Stimulated activated CD8-positive, alpha-beta memory T cell treated with anti-CD3 and anti-CD28 coated beads, Interleukin-15, amount 100 ng/mL, for 4 hours (primary cell): ENCODE measurements around the gene NENF.

Source experiments
- DNase-seq, 2 donors: peaks; one replicate each; pipeline ENCODE4 v3.0.0-alpha.2; 2020; ENCODE audit warnings: low read depth in 2 of 2

Gene NENF

GRCh38 chr1:212431644-212432043, 1.1 kb upstream of the NENF start:
- no peak for DNase-seq

DNA sequence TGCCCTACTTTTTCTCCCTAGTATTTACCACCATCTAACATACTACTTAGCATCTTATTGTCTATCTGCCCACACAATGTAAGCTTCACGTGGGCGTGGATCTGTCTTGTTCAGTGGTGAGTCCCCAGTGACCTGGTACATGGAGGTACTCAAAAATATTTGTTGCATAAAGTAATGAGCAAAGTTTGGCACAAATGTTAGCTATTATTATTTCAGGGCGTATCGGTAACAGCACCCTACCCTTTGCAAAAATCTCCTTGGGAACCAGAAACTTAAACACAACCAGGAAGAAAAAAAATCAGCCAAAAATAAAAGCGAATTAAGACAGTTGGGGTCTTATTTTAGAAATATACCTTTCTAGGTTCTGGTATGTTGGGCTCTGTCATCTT, 454 bp upstream of the NENF start:
- no peak for DNase-seq

- DNase-seq = no peak
Measured at GRCh38 chr1:212433577-212434462, 1.1 kb downstream of the NENF start.

DNA sequence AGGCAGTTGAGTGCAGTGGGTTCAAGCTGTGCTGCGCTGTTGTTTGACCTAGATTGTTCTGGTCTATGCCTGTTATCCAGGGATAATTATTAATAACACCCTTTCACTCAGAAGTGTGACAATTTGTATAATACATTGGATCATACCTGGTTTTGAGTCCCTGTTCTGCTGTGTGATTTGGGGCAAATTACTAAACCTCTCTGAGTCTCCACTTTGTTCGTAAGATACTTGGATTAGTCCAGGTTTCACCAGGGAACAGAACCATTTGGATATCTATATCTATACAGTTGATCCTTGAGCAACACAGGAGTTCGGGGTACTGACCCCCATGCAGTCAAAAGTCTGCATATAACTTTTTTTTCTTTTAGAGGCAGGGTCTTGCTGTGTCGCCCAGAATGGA, 2.3 kb downstream of the NENF start:
- DNase-seq = no peak

DNA sequence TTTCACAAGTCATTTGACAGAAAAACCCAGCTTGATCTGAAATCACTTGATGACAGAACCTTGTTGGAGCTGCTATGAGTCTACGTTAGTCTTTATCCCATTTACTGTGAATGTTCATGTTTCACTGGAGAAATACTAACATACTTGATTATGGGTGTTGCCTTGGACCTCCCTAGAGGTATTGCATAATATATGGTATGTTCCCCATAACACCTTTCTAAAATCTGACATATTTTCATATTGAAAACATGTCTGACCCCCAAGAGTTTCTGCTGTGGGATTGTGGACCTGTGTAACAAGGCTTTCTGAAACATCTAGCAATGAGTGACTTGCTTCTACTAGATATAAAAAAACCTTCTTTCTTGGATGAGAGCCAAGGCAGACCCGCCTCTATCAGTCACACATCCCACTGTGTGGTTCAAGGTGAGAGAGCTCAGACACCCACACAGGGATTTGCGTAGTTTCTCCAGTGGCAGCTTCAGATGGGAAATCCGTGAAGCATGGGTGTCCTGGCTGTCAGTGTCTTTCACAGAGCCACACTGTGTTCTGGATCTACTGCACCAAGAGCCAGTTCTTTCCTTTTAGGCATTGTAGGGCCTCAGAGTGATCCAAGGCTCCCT, 4.6 kb downstream of the NENF start:
- no peak for DNase-seq

- DNase-seq = no peak
Measured at GRCh38 chr1:212438831-212439237, 6.1 kb downstream of the NENF start.

DNA sequence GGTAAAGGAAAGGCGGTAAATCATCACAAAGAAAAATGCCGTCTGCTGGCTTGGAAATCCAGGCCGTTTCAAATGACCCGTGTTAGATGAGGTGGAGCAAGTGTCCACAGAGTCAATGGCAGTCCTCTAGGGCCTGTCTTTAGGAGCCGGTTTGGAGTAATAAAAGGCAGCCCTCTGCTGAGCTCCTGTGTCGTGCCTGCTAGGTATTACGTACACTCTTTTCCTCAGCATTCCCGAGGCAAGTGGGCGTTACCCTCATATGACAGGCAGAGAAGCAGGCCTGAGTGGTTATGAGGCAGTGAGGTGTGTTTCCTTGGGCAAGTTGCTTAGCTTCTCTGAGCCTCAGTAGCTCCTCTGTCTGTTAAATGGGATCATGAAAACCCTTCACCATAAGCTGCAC, 7.7 kb downstream of the NENF start:
- DNase-seq = no peak

- no peak for DNase-seq
Measured at GRCh38 chr1:212442408-212442807, 9.7 kb downstream of the NENF start.

DNA sequence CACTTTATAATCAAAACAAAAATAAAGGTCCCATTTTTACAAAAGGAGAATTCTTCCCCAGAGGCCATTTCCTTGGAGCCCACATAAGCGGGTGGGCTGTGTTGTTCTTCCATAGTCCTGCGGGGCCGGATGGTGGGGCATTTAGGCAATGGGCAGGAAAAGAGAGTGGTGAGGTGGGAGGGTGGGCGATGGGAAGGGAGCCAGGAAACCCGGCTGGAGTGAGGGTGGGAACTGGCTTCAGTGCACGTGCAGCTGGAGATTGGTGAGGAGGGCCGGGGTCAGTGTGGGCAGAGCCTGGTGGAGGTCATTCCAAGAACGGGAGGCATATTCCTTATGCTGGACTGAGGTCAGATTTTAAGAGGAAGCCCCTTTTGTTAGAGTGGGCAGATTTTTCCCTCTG, 13.6 kb downstream of the NENF start:
- DNase-seq = no peak

DNA sequence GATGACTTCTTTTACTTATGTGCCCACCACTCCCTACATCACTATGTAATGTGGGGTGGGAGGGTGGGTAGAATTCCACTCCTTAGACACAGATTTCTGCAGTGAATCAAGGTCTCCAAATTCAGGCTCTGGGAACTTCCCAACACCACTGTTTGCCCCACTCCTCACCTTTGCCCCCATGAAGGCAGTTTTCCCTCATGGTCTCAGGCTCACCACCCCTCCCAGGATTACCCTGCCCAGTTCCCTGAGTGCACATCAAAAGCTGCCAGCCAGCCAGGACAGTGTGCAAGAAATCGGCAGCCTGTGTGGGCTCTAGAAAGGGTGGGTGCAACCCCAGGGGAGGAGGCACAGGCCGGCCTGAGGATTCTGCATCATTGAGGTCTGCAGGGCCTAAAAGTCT, 14.8 kb downstream of the NENF start:
- DNase-seq = no peak

DNA sequence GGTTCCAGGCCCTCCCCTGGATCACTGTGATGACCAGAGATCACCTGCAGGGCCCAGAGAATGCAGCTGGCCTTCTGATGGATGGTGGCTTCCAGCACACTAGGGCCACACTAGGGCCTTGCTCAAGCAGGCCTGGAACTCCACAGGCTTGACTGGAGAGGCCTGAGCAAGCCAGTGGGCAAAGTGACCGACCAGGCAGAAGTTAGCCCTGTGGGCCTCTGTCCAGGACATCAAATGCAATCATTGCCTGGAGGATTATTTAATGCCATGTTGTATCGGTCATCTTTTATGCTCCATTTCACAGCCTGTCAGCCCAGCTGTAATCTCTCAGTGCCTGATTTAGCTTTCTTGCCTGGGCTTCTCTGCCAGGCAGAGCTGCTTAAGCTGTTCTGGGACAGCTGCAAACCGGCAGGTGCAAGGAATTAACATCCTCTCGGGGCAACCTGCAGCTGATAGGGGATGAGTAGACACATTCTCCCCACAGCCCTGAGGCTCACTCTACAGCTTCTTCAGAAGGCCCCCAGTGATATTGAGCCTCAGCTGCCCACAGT, 17.7 kb downstream of the NENF start:
- DNase-seq = no peak

GRCh38 chr1:212451416-212452322, 18.9 kb downstream of the NENF start:
- no peak for DNase-seq

DNA sequence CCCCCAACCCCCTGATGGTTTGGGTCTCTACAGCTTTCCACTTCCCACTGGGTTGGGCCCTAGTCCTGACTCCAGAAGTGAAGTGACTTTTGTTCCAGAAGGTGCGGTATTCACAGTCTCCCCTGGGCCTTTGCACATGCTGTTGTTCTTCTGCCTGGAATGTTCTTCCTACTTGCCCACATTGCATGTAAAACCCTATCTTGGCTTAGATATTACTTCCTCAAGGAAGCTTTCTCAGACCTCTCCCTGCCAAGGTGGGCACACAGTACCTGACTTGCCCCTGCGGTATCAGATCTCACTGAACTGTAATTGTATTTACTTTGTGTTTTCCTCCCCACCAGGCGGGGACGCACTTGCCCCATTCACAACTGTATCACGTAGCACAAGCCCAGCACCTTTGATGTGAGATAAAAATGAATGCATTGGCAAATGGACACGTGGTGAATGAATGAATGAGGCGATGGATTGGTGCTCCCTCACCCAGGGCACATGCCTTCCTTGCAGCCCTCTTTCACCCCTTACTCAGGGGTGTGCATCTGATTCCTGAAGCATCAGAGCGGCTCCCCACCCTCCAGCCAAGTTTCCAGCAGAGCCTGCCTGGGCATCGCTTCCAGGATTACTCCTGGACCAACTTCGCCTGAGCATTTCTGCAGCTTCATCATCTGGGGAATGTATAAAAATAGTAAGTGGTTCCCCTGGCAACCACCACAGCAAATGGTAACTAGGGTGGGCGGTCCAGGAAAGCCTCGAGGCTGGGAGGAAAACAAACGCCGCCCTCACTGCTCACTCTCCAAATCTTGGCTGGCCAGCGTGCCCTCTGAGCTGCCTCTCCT, 19.8 kb downstream of the NENF start:
- no peak for DNase-seq

GRCh38 chr1:212453156-212453857, 20.6 kb downstream of the NENF start:
- DNase-seq = no peak

DNA sequence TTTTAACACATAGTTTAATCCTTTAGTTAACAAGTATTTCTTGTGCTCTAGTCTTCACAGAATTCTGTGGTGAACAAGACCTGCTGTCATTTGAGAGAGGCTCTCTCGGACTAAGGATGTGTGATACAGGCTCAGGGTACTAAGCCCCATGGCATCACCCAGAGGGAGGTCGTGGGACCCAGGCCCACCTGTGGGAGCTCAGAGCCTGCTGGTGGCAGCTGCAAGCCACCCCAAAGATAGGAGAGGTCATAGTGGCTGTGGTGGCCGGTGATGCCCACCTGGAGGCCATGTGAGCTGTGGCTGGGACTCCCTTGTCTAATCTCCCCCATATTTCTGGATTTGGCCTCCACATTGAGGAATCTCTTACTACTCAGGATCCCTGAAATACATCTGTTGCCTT, 22.0 kb downstream of the NENF start:
- DNase-seq = no peak

- no peak for DNase-seq
Measured at GRCh38 chr1:212455401-212455800, 22.7 kb downstream of the NENF start.

DNA sequence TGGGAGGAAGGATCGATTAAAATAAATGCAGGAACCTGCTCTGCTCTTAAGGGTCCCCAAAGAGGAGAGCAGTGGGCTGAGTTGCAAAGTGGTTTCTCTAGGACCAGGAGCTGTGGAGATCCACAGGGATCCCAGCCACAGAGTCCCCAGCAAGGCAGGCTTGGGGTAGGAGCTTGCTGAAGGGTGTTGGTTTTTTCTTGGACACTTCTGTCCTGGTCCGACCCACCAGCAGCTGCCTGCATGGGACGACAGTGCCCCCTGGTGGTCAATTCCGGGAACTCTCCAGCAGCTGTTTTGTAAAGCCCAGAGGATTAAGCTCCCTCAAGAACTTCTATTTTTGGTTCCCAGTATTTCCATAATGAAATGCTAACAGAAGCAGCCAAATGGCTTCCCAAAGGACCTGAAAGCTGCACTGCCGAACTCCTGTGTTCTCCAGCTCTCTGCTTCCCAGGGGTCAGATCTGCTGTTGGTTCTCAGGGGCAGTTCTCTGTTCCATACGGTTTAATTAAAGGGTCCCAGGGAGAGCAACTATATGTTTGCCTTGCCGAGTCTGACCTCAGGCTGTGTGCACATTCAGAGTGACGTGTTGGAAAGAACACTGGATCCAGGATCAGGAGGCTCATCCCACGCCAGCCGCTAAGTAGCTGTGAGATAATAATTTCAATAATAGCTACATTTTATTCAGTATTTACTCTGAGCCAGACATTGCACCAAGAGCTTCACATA, 23.2 kb downstream of the NENF start:
- peak; percentile 40 to 62 for DNase-seq

- peak in 1 of 2 donors; percentile 31 for DNase-seq
Measured at GRCh38 chr1:212457740-212458338, 25.1 kb downstream of the NENF start.

DNA sequence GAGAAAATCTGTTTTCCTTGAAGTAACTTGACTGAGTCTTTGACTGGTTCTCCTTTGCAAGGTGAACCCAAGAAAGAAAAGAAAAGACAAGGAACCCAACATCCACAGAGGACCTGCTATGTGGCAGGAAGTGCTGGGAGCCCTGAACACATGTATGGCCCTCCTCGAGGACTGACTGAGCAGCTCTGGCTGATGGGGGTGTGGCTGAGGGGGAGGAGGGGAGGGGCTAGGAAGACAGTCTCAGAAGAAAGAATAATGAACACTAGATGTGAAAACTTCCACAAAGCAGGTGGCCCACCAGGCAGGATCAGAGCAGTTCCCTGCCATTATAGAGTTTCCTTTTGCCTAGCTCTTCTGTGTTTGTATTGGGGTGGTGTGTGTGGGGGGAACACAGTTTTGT, 26.1 kb downstream of the NENF start:
- DNase-seq = no peak
